GM19351 (cell line): Measurements from ENCODE around the gene PDCD4.
A peak's percentile ranks its signal among the peaks of the same experiment; 100 is the strongest.

Experiments
- ATAC-seq: cut with Tn5 transposase; IDR thresholded peaks from one replicate; pipeline ENCODE4 v1.9.1; 2021; ENCODE audit warnings: mild to moderate bottlenecking, moderate library complexity; ENCODE audit not compliant: unreplicated experiment

PDCD4 gene

DNA sequence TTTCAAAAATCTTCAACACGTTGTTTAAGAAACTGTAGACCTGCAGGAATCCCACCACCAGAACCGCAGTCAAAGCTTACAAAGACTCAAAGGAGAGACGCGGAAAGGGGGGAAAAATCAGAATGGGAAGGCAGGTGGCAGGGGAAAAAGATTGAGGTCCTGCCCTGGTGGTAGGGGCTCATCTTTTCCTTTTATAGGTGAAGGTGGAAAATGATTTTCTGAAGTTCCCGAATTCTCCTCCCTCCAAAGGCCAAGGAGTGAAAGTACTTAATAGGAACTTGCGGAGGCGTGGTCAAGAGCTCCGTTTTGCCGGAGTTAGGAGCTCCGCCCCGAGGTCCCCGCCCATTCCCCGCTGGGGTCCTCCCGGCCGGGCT is 46.5 kb downstream of the PDCD4 start:
- no peak for ATAC-seq

DNA sequence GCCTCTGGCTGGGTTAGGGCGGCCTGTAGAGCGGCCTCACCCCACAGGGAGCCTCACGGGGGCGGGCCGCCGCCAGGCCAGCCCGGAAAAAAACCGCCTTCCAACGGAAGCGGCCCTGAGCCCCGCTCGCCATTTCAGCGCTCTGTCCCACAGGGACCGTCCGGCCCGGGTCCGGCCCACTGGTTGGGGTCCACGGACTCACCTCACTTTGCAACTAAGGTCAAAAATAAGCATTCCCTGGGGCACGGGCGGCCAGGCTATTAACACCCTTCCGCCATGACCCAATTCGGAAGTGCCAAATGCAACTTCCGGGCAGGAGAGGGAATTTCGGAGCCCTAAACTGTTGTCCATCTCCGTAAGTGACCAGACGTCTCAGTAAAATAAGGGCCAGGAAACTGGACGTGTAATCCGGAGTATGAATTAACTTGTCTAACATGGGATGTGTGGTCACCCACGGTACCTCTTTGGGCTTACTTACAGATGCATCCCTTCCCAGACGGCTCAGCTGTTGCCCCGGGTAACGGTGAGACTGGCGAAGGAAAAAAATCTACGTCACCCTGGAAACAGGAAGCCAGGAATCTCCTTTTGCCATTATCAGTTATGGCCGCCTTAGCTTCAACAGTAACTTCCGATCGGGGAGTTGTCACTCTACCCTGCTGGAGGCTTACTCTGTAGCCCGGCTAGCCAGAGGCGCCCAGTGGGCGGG is 47.1 kb downstream of the PDCD4 start, which contains the start of gene BBIP1:
Gene BBIP1 (minus strand): TSS at position 538 of the 706 bp plus-strand sequence. CDS start 1,023 bp downstream, outside the sequence.
- peak; percentile 80 for ATAC-seq

DNA sequence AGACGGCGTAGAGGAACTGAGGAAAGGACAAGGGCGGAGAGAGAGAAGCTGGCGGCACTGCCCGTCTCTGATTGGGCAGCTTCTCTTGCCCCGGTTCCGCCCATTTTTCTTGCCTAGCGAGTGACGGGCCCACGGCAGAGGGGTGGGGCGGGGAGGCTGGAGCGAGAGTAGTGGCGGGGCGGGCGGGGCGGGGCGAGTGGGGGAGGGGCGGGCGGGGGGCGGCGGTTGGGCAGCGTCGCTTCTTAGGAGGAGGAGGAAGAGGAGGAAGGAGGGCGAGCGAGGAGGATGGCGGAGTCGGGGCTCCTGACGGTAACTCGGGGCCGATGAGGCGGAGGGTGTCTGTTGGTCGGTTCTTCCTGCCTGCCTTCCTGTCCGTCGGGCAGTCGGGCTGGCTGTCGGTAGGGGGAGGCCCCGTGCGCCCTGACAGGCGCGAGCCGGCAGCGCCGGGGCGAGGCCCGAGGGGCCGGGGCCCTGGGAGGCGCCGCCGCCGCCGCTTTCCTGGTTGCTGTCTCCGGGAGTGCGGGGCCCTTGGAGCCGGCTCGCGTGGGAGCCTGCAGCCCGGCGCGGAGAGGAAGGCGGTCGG is 47.7 kb downstream of the PDCD4 start, which contains the start of gene SHOC2:
Gene SHOC2 (plus strand): TSS at position 256 of the 583 bp plus-strand sequence. CDS start 44,755 bp downstream, outside the sequence.
- ATAC-seq: peak; percentile 8

DNA sequence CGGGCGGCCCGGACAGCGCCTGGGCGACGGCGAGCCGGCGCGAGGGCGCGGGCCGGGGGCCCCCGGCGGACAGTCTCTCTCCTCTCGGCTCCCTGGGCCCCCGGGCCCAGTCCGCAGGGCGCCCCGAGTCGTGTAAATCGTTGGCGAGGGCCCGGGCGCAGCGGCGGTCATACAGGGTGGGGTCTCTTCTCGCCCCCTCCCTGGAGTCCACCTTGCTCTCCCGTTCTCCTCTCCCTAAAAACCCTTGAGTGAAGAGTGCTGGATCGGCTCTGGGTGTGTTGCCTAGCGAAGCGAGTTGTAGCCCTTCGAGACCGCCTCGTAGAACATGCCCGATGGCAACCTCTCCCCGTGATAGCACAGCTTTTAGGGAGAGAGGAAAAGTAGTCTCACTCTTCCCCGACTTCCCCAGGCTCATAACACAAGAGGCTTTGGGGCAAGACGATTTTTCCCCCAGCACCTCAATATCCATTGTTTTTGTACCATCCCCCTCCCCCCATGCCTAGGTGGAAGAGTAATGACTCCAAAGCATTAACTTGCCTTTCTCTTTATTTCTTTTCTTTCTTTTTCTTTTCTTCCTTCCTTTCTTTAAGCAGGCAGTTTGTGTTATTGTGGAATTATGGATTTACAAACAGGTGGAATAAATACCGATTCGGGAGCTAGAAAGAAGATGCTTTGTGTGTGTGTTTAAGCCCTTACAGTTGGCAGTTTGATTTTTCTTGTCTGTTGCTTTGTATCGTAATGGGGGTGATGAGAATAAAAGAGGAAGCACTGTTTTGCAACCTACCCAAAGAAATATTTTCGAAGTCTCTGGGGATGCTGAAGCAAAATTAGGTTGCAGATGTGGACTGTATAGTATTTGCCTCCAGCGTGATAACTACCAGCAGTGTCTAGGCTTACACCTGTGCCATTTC is 48.5 kb downstream of the PDCD4 start:
- peak; percentile 31 for ATAC-seq

DNA sequence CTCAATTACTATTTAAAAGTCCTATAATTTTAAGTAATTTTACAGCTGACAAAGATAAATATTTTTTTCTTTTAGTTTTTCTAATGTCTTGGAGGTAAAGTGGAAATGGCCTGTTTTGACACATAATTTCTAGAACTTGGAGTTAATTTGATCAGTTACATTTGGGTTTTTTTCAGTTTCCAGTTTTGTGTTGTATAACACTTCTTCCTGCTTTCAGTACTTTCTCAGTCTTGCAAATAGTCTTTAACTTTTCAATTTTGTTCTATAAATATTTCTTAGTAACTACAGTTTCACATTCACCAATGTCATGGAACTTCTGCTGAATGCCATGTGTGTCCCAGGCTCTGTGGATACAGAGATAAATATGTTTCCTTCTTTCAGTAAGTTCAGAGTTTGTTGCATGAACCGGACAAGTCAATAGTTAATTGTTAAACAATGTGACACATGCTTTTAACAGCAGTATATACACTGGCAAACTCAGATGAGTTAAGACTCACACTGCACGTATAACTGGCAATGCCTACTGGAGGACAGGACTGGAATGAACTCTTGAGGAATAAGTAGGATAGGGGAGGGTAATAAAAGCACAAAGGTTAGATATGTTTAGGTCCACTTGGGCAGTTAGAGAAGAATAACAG is 52.2 kb downstream of the PDCD4 start:
- no peak for ATAC-seq

DNA sequence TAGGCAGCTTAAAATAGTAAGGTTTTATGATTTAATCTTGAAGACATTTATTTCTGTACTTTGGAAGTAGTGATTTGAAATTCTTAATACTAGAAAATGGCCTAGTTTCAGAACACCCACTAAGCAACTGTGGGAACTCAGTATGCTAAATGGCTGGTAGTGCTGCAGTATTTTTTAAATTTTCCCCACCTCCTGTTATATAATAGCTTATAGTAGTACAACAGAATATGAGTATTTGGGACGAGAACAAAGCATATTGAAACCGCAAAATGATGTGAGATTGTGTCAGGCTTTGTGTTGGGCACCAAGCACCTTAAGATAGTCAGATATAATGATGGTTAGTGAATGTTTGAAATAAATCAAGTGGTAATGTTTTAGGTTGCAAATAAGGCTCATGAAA is 55.7 kb downstream of the PDCD4 start:
- ATAC-seq: no peak

DNA sequence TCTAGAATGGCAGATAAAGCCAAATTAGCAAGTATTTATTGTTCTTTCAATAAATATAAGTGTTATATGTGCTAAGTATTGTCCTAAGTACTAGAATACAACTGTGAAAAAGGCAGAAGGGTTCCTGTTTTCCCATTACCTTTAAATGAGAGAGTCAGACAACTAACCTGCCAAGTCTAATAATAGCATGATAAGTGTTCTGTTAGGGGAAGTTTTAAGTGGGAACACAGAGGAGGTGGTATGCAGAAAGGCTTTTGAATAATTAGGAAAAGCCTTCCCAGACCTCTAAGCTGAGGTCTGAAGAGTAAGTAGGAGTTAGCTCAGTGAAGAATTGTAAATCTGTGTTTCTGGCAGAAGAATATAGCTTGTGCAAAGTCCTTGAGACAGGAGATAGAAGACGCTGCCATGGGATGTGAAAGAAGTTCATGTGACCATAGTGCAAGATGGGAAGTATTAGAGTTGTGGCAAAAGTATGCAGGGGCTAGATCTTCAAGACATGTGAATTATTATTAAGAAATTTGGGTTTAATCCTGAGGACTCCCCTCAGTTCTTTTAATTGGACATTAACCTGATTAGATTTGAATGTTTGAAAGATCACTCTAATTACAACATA is 60.1 kb downstream of the PDCD4 start:
- no peak for ATAC-seq

DNA sequence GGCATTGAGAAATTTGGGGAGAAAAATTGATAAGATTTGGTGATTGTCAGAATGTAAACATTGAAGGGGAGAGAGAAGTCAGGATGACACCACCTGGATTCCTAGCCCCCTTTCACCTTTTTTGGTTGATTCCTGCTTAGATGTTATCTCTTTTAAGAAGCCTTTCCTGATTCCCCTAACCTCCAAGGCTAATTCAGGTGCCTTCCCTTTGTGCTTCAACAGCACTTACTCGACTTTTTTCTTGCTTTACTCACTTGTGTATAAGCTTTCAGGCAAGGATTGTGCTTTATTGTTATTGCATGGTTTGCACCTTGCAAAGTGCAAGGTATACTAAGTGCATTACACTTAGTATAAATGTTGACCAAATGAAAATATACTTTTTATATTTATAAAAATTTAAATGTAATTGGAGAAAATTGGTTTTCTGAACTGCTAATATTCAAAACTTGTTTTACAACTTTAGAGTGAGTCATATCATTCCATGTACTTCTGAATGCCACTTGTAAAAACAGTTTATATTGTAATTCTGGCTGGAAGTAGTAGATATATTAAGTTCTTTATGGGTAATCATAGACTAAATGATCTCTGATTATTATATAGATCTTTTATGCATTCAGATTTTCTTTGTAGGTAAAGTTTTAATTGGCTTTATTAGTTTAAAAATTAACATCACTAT is 60.9 kb downstream of the PDCD4 start:
- no peak for ATAC-seq

DNA sequence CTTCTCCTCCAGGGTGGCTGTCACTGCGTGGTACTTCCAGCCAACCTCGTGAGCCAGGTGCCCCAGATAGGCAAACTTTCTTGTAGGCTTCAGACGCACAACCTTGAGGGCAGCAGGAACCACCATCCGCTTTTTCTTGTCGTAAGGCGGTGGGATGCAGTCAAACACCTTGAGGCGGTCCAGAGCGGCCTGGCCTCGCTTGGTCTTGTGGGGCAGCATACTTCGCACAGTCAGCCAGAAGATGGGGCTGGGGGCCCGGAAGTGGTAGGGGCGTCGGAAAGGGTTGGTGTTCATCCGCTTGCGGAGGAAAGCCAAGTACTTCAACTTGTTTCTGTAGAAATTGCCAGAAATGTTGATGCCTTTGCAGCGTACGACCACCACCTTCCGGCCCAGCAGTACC is 65.0 kb downstream of the PDCD4 start:
- no peak for ATAC-seq

DNA sequence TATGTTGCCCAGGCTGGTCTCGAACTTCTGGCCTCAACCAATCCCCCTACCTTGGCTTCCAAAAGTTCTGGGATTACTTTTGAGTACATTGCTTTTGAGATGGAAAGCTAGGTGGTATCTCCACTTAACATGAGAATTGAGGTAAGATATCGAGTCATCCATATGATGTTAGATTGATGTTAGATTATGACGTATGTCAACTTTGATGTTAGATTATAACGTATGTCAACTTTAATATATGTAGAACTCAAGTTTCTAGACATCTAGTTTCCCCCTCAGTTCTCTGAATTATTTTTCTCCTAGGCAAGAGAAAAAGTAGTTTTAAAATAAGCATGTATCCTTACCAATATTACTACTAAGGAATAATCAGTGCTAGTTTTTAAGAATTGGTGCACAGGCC is 67.7 kb downstream of the PDCD4 start:
- no peak for ATAC-seq

DNA sequence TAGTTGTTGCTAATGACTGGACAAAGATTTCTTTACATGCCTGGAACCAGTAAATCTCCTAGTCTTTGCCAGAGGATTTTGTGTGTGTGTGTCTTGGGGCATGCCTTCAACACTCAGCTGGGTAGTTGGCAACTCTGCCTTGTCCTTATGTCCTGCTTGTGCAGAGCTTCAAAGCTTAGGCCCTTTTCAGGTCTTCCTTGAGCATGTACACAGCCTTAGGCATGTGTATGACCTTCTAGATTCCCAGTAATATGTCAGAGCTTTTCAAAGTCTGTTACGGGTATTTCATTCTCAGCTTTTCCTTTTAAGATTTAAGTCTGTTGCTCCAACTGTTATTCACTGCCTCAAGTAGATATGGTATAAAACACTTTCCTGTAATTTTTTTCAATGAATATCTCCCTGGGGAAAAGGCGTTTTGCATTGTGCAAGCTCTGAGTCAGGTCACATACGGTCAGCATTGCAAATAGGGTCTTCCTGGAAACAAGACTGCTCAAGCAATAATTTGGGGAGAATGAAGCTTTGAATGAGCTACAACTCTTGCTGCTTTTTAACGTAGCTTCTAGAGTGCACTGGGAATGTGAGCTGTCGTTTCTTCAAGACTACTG is 73.2 kb downstream of the PDCD4 start:
- no peak for ATAC-seq

DNA sequence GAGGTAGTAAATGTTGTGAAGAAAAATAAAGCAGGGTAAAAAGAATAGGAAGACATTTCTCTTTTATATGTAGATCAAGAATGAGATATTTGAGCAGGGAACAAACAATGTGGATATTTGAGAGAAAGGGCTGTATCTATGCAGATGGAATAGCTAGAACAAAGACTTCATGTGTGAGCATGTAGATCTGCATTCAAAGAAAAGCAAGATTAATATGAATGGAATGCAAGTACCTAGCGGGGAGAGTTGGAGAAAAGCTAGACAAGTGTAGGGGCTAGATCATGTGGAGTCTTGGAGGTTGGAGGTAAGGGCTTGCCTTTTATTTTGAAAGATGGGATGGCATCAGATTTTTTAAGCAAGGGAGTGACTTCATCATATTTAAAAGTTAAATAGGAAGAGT is 74.8 kb downstream of the PDCD4 start:
- no peak for ATAC-seq

DNA sequence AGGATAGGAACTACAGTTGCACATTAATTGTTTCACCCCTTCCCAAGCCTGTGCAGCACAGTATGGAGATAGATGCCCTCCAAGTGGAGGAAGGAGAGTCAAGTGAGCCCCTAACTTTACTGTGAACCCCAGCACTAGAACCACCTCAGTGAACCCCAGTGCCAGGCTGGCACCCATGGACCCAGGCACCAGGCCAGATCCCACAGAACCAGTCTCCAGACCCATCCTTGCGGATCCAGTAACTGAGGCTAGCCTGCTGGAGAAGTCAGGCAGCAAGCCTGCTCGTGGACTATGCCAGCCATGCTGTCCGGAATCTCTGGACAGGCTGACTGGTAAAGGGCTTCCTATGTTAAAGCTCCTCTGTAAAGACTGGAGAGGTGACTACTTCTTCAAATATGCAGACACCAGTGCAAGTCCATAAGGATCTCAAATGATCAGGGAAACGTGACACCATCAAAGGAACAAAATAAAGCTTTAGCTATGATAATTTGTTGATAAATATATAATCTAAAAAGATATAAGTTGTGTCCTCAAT is 75.4 kb downstream of the PDCD4 start:
- ATAC-seq: no peak
